AG09309 (cell line): Measurements from ENCODE around the gene UFSP1.

Experiments
- DNase-seq: peaks from one replicate; pipeline ENCODE4 v3.0.0-alpha.2; 2010; ENCODE audit warnings: low read depth
- H3K4me3 ChIP-seq: 2 replicates; pipeline ENCODE4 v1.5.1; 2011; ENCODE audit warnings: mild to moderate bottlenecking, low read depth, low read length, moderate library complexity; ENCODE audit not compliant: control insufficient read depth
- TF ChIP-seq, protein P1 (sequence below): IDR thresholded peaks from 2 replicates; pipeline ENCODE4 v1.5.1; 2011; ENCODE audit warnings: mild to moderate bottlenecking, low read depth, low read length, inconsistent platforms; ENCODE audit not compliant: insufficient read depth, control insufficient read depth; ENCODE audit errors: missing control alignments

The UFSP1 gene

DNA sequence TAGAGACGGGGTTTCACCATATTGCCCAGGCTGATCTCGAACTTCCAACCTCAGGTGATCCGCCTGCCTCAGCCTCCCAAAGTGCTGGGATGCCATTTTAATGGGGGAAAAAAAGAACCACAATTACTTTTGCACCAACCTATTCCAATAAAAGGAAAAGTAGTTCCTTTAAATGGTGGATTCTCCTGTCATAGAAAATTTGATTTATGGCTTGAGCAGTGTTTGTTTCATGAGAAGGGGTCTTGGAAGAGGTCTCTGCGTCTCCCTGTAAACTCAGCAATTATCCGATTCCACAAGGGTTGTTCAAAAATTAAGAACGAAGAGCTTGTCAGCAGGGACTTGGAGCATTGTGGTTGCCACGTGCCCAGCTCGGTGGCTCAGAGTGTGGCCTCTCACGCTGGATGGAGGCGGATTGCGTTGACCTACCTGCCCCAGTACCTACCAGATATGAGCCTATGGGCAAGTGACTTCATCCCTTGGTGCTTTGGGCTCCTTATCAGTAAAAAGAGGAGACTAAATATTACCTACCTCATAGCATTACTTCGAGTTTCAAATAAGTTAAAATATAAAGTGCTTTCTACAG, 25.2 kb downstream of the UFSP1 start:
- DNase-seq: no peak
- TF ChIP-seq, protein P1, sequence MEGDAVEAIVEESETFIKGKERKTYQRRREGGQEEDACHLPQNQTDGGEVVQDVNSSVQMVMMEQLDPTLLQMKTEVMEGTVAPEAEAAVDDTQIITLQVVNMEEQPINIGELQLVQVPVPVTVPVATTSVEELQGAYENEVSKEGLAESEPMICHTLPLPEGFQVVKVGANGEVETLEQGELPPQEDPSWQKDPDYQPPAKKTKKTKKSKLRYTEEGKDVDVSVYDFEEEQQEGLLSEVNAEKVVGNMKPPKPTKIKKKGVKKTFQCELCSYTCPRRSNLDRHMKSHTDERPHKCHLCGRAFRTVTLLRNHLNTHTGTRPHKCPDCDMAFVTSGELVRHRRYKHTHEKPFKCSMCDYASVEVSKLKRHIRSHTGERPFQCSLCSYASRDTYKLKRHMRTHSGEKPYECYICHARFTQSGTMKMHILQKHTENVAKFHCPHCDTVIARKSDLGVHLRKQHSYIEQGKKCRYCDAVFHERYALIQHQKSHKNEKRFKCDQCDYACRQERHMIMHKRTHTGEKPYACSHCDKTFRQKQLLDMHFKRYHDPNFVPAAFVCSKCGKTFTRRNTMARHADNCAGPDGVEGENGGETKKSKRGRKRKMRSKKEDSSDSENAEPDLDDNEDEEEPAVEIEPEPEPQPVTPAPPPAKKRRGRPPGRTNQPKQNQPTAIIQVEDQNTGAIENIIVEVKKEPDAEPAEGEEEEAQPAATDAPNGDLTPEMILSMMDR: no peak
- no peak overlapping the region for H3K4me3 ChIP-seq

DNA sequence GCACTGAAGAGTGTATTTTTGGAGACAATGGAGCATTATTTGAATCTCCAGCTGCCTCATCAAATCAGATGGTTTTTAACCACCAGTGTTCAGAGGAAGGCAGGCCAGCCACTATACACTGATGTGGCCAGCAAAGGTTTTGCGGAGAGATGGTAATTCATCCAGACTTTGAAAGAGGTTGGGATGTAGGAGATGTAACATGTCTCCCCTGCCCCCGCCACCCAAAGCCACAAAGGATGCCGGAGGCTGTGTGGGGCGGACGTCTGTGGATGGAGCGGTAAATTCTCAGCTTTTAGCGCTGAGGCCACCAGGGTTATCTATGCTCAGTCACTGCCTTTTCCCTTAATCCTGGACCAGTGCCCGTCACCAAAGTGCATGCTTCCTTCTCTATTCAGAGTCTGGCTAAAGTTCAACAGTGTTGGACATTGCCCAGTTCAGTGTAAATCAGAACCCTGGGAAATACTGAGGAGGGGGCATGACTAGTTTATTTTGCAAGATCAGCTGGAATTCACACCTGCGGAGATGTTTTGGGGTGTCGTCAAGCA, 26.0 kb downstream of the UFSP1 start:
- H3K4me3 ChIP-seq: no peak overlapping the region
- no peak for DNase-seq
- TF ChIP-seq, protein P1: no peak

DNA sequence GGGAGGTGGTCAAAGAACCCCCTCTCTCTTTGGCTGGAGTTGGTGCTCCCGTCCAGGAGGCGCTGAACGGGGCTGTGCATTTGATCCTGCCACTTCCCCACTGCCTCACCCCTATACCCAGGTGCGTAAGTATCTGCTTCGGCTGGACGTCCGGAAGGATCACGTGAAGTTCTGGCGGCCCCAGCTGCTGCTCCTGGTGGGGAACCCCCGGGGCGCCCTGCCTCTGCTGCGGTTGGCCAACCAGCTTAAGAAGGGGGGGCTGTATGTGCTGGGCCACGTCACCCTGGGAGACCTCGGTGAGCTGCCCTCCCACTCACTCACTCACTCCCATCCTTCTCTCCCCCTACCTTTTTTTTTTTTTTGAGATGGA, 27.9 kb downstream of the UFSP1 start:
- no peak overlapping the region for H3K4me3 ChIP-seq
- TF ChIP-seq, protein P1: no peak
- no peak for DNase-seq

DNA sequence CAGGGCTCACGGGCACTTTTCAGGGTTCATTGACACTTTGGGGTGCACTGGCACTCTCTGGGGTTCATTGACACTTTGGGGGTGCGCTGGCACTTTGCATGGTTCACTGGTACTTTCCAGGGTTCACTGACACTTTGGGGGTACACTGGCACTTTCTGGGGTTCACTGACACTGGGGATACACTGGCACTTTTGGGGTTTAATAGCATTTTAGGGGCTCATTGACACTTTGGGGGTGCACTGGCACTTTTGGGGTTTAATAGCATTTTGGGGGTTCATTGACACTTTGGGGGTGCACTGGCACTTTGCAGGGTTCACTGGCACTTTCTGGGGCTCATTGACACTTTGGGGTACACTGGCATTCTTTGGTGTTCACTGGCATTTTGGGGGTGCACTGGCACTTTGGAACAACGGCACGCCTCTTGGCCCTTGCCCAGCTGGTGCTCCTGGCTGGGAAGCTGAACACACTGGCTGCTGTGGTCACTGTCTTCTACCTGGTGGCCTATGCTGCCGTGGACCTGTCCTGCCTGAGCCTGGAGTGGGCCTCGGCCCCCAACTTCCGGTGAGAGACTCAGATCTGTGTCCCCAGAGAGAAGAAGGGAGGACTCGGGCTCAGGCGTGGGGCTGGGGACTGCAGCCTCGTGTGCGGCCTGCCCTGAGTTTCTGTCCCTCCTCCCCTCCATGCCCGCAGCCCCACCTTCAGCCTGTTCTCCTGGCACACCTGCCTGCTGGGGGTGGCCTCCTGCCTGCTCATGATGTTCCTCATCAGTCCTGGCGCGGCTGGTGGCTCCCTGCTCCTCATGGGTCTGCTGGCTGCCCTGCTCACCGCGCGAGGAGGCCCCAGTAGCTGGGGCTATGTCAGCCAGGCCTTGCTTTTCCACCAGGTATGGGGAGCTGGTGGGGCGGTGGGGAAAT, 28.6 kb downstream of the UFSP1 start:
- TF ChIP-seq, protein P1: no peak
- no peak overlapping the region for H3K4me3 ChIP-seq
- no peak for DNase-seq

DNA sequence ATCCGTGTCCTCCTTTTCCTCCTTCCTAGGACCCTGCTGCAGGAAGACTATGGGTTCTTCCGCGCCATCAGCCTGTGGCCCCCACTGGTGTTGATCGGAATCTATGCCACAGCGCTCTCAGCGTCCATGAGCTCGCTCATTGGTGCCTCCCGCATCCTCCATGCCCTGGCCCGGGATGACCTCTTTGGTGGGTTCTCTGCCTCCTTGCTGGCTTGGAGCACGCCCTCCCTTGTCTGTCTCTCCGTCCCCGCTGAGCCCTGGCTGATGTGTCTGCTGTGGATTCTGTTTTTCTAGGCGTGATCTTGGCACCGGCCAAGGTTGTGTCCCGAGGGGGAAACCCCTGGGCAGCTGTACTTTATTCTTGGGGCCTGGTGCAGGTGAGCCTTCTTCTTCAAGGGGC, 29.7 kb downstream of the UFSP1 start:
- no peak overlapping the region for H3K4me3 ChIP-seq
- no peak for DNase-seq
- TF ChIP-seq, protein P1: no peak

DNA sequence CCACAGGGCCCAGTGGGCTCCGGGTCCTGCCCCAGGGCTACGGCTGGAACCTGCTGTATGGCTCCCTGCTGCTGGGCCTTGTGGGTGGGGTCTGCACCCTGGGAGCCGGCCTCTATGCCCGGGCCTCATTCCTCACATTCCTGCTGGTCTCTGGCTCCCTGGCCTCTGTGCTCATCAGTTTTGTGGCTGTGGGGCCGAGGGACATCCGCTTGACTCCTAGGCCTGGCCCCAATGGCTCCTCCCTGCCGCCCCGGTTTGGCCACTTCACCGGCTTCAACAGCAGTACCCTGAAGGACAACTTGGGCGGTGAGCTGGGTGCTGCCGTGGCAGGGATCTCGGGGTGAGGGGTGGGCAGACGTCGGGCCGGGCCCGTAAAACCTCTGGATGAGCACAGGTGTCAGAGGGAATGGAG, 32.6 kb downstream of the UFSP1 start:
- no peak for DNase-seq
- TF ChIP-seq, protein P1: no peak
- no peak overlapping the region for H3K4me3 ChIP-seq
